ENCODE results near the gene SH3PXD2B. TPM values are rescaled to one million over a fixed set of nuclear protein-coding genes. Genes with fewer than 3 reads are reported as not detected.

Gene SH3PXD2B
- total RNA-seq, 2 experiments from 2014 or later, result 0.10 TPM; not detected in 1

DNA sequence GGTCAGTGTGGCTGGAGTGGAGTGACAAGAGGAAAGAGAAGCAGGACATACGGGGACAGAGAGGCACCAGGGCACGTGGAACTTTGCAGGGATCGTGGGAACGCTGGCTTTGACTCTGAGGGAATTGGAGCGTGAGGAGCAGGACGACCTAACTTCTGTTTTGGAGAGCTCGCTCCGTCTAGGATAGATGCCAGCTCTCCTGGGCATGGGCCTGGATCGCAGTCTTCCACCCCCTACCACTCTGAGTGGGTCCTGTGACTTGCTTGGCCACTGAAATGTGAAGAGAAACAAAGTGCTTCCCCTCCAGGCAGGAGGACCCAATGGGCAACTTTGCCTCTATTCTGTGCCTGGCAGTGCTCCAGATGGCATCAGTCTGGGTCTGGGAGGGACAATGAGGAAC, 8.7 kb upstream of the SH3PXD2B start:
- Histone ChIP-seq H3K27ac (ENCODE audit: low read depth, low read length, poor library complexity, severe bottlenecking) (no peak overlapping the region), H2AFZ (ENCODE audit: low read length) (no peak overlapping the region), H3K4me3 (ENCODE audit: low read depth, low read length, poor library complexity, severe bottlenecking) (no peak overlapping the region), H3K36me3 (ENCODE audit: insufficient read depth, low read length) (no peaks in the 10 kb centered on the region), H3K4me1 (ENCODE audit: insufficient read depth, low read length, poor library complexity, severe bottlenecking) (no peaks in the 10 kb centered on the region), H3K9me2 (ENCODE audit: insufficient read depth, low read length) (no peaks in the 10 kb centered on the region), H3K4me2 (ENCODE audit: low read length) (no peak overlapping the region), H4K20me1 (ENCODE audit: insufficient read depth, low read length) (no peaks in the 10 kb centered on the region), H3K79me2 (ENCODE audit: insufficient read depth, low read depth, low read length) (no peaks in the 10 kb centered on the region), H3K9me3 (ENCODE audit: low read length) (no peaks in the 10 kb centered on the region)
- intact Hi-C loops (cut with micrococcal nuclease; ENCODE audit: unreplicated experiment), result no loop called here
- CTCF ChIA-PET (ENCODE audit: unreplicated experiment), result interaction anchor here (1.2 kb wide), 1 partner anchor 234 kb away, joined by 3 read pairs; no protein-coding TSS in a partner anchor
- POLR2A ChIA-PET, result no interaction called here
- TF ChIP-seq, protein P1, sequence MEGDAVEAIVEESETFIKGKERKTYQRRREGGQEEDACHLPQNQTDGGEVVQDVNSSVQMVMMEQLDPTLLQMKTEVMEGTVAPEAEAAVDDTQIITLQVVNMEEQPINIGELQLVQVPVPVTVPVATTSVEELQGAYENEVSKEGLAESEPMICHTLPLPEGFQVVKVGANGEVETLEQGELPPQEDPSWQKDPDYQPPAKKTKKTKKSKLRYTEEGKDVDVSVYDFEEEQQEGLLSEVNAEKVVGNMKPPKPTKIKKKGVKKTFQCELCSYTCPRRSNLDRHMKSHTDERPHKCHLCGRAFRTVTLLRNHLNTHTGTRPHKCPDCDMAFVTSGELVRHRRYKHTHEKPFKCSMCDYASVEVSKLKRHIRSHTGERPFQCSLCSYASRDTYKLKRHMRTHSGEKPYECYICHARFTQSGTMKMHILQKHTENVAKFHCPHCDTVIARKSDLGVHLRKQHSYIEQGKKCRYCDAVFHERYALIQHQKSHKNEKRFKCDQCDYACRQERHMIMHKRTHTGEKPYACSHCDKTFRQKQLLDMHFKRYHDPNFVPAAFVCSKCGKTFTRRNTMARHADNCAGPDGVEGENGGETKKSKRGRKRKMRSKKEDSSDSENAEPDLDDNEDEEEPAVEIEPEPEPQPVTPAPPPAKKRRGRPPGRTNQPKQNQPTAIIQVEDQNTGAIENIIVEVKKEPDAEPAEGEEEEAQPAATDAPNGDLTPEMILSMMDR (conservative IDR thresholded peaks at IDR 0.05; ENCODE audit: low read length), result no peak
- no peak for TF ChIP-seq EZH2phosphoT487 (IDR thresholded peaks at IDR 0.05; ENCODE audit: borderline replicate concordance, low read depth, low read length)
- DNase-seq (ENCODE audit: low spot score), result no peak
- BruUV-seq (replicated peaks), result no TSS peak

DNA sequence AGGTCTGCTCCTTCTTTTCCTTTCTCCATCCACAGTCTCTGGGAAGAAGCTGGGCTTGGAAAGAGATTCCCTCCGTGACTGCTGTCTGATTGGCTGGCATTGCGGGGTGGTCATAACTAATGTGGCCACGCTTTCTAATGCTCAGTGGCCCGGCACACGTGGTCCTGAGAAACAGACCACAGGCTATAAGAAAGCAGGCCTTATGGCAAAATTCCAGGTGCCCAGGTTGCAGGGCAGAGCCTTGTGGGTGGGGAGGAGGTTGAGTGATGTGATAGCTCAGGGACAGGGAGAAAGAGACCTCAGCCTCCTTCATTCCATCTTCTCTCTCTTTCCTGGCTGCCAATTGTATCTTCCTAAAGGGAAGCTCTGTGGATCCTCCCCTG, 5.4 kb upstream of the SH3PXD2B start:
- Histone ChIP-seq H3K36me3 (ENCODE audit: insufficient read depth, low read length) (no peaks in the 10 kb centered on the region), H3K4me2 (ENCODE audit: low read length) (no peak overlapping the region), H3K9me2 (ENCODE audit: insufficient read depth, low read length) (no peaks in the 10 kb centered on the region), H3K27ac (ENCODE audit: low read depth, low read length, poor library complexity, severe bottlenecking) (no peak overlapping the region), H2AFZ (ENCODE audit: low read length) (no peak overlapping the region), H4K20me1 (ENCODE audit: insufficient read depth, low read length) (no peaks in the 10 kb centered on the region), H3K79me2 (ENCODE audit: insufficient read depth, low read depth, low read length) (no peaks in the 10 kb centered on the region), H3K4me3 (ENCODE audit: low read depth, low read length, poor library complexity, severe bottlenecking) (no peak overlapping the region), H3K4me1 (ENCODE audit: insufficient read depth, low read length, poor library complexity, severe bottlenecking) (no peaks in the 10 kb centered on the region), H3K9me3 (ENCODE audit: low read length) (no peaks in the 10 kb centered on the region)
- DNase-seq (ENCODE audit: low spot score), result no peak
- no peak for TF ChIP-seq EZH2phosphoT487 (IDR thresholded peaks at IDR 0.05; ENCODE audit: borderline replicate concordance, low read depth, low read length)
- TF ChIP-seq, protein P1 (conservative IDR thresholded peaks at IDR 0.05; ENCODE audit: low read length), result no peak
- ChIA-PET POLR2A (no interaction called here), CTCF (ENCODE audit: unreplicated experiment) (interaction anchor here (0.6 to 1.0 kb wide), 2 partner anchors 8 to 401 kb away, joined by 3 read pairs; no protein-coding TSS in a partner anchor)
- intact Hi-C loops (cut with micrococcal nuclease; ENCODE audit: unreplicated experiment), result no loop called here
- no TSS peak for BruUV-seq (replicated peaks)

DNA sequence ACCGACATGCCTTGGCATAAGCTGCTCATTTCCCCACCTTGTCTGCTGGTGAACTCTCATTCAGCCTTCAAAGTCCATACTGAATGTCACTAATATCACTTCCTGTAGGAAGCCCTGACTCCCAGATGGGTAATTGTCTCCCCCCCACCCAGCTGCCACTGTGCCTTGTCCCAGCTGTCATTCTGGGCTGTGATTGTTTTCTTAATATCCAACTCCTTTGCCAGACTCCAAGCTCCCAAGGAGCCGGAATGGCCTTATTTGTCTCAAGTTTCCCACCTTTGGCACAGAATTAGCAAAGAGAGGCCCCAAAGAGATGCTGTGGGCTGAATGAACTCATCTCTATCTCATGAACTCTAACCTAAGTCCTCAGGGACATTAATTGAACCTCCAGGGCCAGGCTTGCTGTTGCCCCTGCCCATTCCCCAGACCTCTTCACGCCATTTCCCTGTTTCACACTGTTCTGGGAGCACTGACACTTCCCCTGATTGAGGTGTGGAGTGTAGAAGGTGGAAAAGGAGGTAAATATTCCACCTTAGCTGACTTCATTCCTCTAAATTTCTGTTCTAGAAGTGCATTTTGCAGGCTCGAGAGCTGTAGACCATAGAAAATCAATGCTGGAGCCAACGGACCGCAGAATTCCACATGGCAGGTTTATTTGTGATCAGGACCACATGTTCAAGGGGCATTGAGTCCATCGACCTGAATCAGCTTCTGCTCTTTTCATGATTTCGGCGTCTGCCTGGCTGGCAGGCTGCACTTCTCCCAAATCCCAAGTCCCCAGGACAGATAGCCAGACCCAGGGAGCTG, 4.9 kb upstream of the SH3PXD2B start:
- Histone ChIP-seq H3K27ac (ENCODE audit: low read depth, low read length, poor library complexity, severe bottlenecking) (no peak overlapping the region), H3K9me3 (ENCODE audit: low read length) (no peaks in the 10 kb centered on the region), H3K79me2 (ENCODE audit: insufficient read depth, low read depth, low read length) (no peaks in the 10 kb centered on the region), H3K9me2 (ENCODE audit: insufficient read depth, low read length) (no peaks in the 10 kb centered on the region), H4K20me1 (ENCODE audit: insufficient read depth, low read length) (no peaks in the 10 kb centered on the region), H3K36me3 (ENCODE audit: insufficient read depth, low read length) (no peaks in the 10 kb centered on the region), H3K4me2 (ENCODE audit: low read length) (no peak overlapping the region), H3K4me1 (ENCODE audit: insufficient read depth, low read length, poor library complexity, severe bottlenecking) (no peaks in the 10 kb centered on the region), H3K4me3 (ENCODE audit: low read depth, low read length, poor library complexity, severe bottlenecking) (no peak overlapping the region), H2AFZ (ENCODE audit: low read length) (no peak overlapping the region)
- ChIA-PET CTCF (ENCODE audit: unreplicated experiment) (no interaction called here), POLR2A (no interaction called here)
- BruUV-seq (replicated peaks), result no TSS peak
- intact Hi-C loops (cut with micrococcal nuclease; ENCODE audit: unreplicated experiment), result no loop called here
- no peak for DNase-seq (ENCODE audit: low spot score)
- TF ChIP-seq, protein P1 (conservative IDR thresholded peaks at IDR 0.05; ENCODE audit: low read length), result no peak
- no peak for TF ChIP-seq EZH2phosphoT487 (IDR thresholded peaks at IDR 0.05; ENCODE audit: borderline replicate concordance, low read depth, low read length)
